PC-9 (cell line): Measurements from ENCODE around the gene GIMAP5. TPM values are rescaled to one million over a fixed set of nuclear protein-coding genes. Genes with fewer than 3 reads are reported as not detected.

Source experiments
- BruUV-seq: library from RNA; stranded (reverse); fragments of 400-500 nt; replicated peaks from 2 replicates; lab custom pipeline; 2021; lab: Mats Ljungman, UMichigan
- CTCF ChIA-PET: fragments of 300-600 bp; sonication (Branson Sonifier 250); formaldehyde crosslinking; loops from one replicate; lab custom pipeline; 2022; ENCODE audit warnings: antibody characterized with exemption; lab: Charles Lee
- POLR2A ChIA-PET: fragments of 300-600 bp; sonication (Branson Sonifier 250); formaldehyde crosslinking; loops from one replicate; lab custom pipeline; 2022; ENCODE audit warnings: antibody characterized with exemption; ENCODE audit not compliant: unreplicated experiment; lab: Charles Lee
- DNase-seq, 2 experiments: peaks; one replicate each; pipeline versions ENCODE4 v3.0.0 to v3.0.0-alpha.2; 2015 to 2022; ENCODE audit warnings: mixed read lengths in 1 of 2
- H2AFZ ChIP-seq: fragments of 200-600 bp; sonication (generic); 2 replicates; pipeline ENCODE4 v1.8.1; 2017; ENCODE audit warnings: antibody characterized with exemption
- H3F3A ChIP-seq: fragments of 200-600 bp; sonication (generic); 2 replicates; pipeline ENCODE4 v1.8.1; 2017; ENCODE audit warnings: antibody characterized with exemption, mild to moderate bottlenecking, low read depth; ENCODE audit not compliant: insufficient read depth
- H3K27ac ChIP-seq: fragments of 200-600 bp; sonication (generic); 2 replicates; pipeline ENCODE4 v1.6.1; 2016; ENCODE audit warnings: mixed run types
- H3K27me3 ChIP-seq: fragments of 200-600 bp; sonication (generic); 2 replicates; pipeline ENCODE4 v1.6.1; 2016; ENCODE audit warnings: low read depth, mixed run types; ENCODE audit not compliant: insufficient read depth
- H3K36me3 ChIP-seq: fragments of 200-600 bp; sonication (generic); 2 replicates; pipeline ENCODE4 v1.6.1; 2016; ENCODE audit warnings: low read depth, mixed run types
- H3K4me1 ChIP-seq: fragments of 200-600 bp; sonication (generic); replicated peaks from 2 replicates; pipeline ENCODE4 v1.6.1; 2016; ENCODE audit warnings: mixed run types; ENCODE audit not compliant: insufficient read depth
- H3K4me2 ChIP-seq: fragments of 200-600 bp; sonication (generic); 2 replicates; pipeline ENCODE4 v1.6.1; 2017; ENCODE audit warnings: mixed run types
- H3K4me3 ChIP-seq: fragments of 200-600 bp; sonication (generic); 2 replicates; pipeline ENCODE4 v1.6.1; 2016; ENCODE audit warnings: mixed run types
- H3K79me2 ChIP-seq: fragments of 200-600 bp; sonication (generic); 2 replicates; pipeline ENCODE4 v1.6.1; 2017; ENCODE audit warnings: low read depth, mixed run types
- H3K9me2 ChIP-seq: fragments of 200-600 bp; sonication (generic); 2 replicates; pipeline ENCODE4 v1.8.1; 2017; ENCODE audit warnings: mild to moderate bottlenecking; ENCODE audit not compliant: insufficient read depth
- H3K9me3 ChIP-seq: fragments of 200-600 bp; sonication (generic); 2 replicates; pipeline ENCODE4 v1.8.1; 2016; ENCODE audit warnings: low read depth; ENCODE audit not compliant: insufficient read depth
- H4K20me1 ChIP-seq: fragments of 200-600 bp; sonication (generic); 2 replicates; pipeline ENCODE4 v1.8.1; 2017; ENCODE audit not compliant: insufficient read depth
- EZH2 ChIP-seq: fragments of 200-600 bp; sonication (generic); IDR thresholded peaks from 2 replicates; pipeline ENCODE4 v1.8.0; 2017; ENCODE audit warnings: antibody characterized with exemption, low read depth
- intact Hi-C: fragments of 100-400 bp; cut with micrococcal nuclease; formaldehyde crosslinking; loops from one replicate; pipeline ENCODE4 v1.10.0; 2022; ENCODE audit not compliant: unreplicated experiment
- total RNA-seq: library from RNA; stranded (reverse); gene quantifications from 2 replicates; pipeline ENCODE4 v1.2.3, GENCODE V29; 2021
- TF ChIP-seq, protein P1 (sequence below): fragments of 200-600 bp; sonication (generic); conservative IDR thresholded peaks from 2 replicates; pipeline ENCODE4 v1.6.1; 2017; ENCODE audit warnings: mixed run types, antibody characterized with exemption, mild to moderate bottlenecking, moderate library complexity

Gene GIMAP5
- total RNA-seq, 1 experiment from 2014 or later, result not detected

DNA sequence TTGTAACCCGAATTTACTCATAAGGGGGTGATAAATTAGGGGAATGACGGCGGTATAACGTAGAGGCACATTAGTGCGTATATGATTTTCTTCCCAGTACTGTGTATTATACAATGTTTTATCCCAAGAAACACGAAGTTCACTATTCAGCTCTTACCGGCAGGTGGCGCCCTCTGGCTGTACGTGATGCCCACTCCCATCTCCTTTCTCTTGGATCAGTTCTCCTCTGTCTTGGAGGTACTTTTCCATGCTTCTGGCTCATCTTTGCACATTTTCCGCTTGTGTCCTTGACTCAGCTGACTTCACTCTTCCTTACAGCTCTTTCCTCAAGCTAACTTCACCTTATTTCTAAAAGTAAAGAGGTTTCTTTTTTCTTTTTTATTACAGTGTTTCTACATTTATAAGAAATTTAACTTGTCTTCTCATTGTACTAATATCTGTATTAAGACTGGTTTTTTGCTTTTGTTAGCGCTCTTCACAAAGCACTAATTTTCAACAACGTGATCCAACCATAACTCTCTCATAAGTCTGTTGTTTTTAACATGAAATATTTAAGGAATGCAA is 41.6 kb downstream of the GIMAP5 start:
- Histone ChIP-seq H3K79me2 (no peaks in the 10 kb centered on the region), H3K4me1 (no peaks in the 10 kb centered on the region), H3K9me3 (no peaks in the 10 kb centered on the region), H4K20me1 (no peaks in the 10 kb centered on the region), H3K27me3 (peaks cover 43% of the 10 kb centered on the region), H3K4me2 (no peak overlapping the region), H3K9me2 (no peaks in the 10 kb centered on the region), H3F3A (no peaks in the 10 kb centered on the region), H3K27ac (no peak overlapping the region), H3K4me3 (no peak overlapping the region), H3K36me3 (no peaks in the 10 kb centered on the region), H2AFZ (no peak overlapping the region)
- no TSS peak for BruUV-seq
- TF ChIP-seq, protein P1, sequence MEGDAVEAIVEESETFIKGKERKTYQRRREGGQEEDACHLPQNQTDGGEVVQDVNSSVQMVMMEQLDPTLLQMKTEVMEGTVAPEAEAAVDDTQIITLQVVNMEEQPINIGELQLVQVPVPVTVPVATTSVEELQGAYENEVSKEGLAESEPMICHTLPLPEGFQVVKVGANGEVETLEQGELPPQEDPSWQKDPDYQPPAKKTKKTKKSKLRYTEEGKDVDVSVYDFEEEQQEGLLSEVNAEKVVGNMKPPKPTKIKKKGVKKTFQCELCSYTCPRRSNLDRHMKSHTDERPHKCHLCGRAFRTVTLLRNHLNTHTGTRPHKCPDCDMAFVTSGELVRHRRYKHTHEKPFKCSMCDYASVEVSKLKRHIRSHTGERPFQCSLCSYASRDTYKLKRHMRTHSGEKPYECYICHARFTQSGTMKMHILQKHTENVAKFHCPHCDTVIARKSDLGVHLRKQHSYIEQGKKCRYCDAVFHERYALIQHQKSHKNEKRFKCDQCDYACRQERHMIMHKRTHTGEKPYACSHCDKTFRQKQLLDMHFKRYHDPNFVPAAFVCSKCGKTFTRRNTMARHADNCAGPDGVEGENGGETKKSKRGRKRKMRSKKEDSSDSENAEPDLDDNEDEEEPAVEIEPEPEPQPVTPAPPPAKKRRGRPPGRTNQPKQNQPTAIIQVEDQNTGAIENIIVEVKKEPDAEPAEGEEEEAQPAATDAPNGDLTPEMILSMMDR, result peak; percentile 91
- TF ChIP-seq EZH2, result no peak
- ChIA-PET CTCF (no interaction called here), POLR2A (interaction anchor here (0.6 kb wide), 1 partner anchor 249 kb away, joined by 18 read pairs; the partner anchor contains the start of gene ABCB8)
- peak; percentile 50 to 77 for DNase-seq
- intact Hi-C loops, result loop anchor here (1.0 to 10.0 kb wide), 7 partner anchors 120 to 524 kb away; no protein-coding TSS in a partner anchor

DNA sequence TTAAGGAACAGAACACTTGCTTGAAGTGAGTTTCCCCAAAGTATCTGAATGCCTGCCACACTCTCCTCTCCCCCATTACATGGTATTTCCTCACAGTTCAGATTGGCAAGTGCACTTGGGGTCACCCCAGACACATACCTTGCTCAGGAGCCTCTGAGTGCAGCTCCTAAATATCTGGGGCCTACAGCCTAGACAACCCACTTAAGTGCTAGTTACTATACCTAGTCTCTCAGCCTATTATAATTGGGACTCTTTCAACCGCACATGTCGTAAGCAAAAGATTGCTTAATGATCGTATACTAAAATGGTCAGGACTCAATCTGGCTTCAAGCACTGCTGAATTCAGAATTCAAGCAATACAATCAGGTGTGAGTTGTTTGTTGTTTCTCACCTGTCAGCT is 43.1 kb downstream of the GIMAP5 start:
- TF ChIP-seq, protein P1, result no peak
- TF ChIP-seq EZH2, result no peak
- Histone ChIP-seq H3K4me3 (no peak overlapping the region), H3K27ac (no peak overlapping the region), H3K9me3 (no peaks in the 10 kb centered on the region), H3K4me1 (no peaks in the 10 kb centered on the region), H3F3A (no peaks in the 10 kb centered on the region), H3K79me2 (no peaks in the 10 kb centered on the region), H3K27me3 (peaks cover 52% of the 10 kb centered on the region), H3K4me2 (no peak overlapping the region), H3K36me3 (no peaks in the 10 kb centered on the region), H3K9me2 (no peaks in the 10 kb centered on the region), H4K20me1 (no peaks in the 10 kb centered on the region), H2AFZ (no peak overlapping the region)
- ChIA-PET CTCF (no interaction called here), POLR2A (no interaction called here)
- no TSS peak for BruUV-seq
- DNase-seq, result no peak
- intact Hi-C loops, result loop anchor here (5.0 kb wide), 1 partner anchor 97 kb away; no protein-coding TSS in a partner anchor

DNA sequence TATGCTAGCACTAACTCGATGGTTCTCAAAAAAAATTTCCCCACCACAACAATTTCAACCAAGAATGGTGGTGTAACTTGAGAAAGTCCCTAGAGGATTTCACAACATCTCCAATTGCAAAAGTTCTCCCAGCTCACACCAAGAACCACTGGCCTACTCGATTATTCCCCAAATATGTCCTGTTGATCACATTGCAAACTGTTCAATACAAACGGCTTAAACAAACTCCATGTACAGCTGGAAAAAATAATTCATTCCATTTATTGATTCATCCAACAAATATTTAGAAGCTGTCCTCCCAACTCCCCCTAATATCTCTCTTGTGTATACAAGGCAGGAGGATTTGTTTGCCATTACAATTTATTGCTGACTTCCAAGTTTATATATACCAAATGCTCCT is 43.9 kb downstream of the GIMAP5 start:
- no peak for TF ChIP-seq EZH2
- TF ChIP-seq, protein P1, result no peak
- intact Hi-C loops, result loop anchor here (5.0 kb wide), 1 partner anchor 96 kb away; no protein-coding TSS in a partner anchor
- no TSS peak for BruUV-seq

More for the DNA sequence above, 43.9 kb downstream of the GIMAP5 start:
- H2AFZ ChIP-seq, result no peak overlapping the region
- POLR2A ChIA-PET, result no interaction called here
- H3K27me3 ChIP-seq, result peaks cover 55% of the 10 kb centered on the region
- no peaks in the 10 kb centered on the region for H3K4me1 ChIP-seq
- H4K20me1 ChIP-seq, result no peaks in the 10 kb centered on the region
- CTCF ChIA-PET, result no interaction called here
- no peaks in the 10 kb centered on the region for H3K36me3 ChIP-seq
- no peaks in the 10 kb centered on the region for H3K79me2 ChIP-seq
- no peak overlapping the region for H3K27ac ChIP-seq
- no peaks in the 10 kb centered on the region for H3K9me2 ChIP-seq
- DNase-seq, result no peak
- no peak overlapping the region for H3K4me2 ChIP-seq
- H3K4me3 ChIP-seq, result no peak overlapping the region
- no peaks in the 10 kb centered on the region for H3K9me3 ChIP-seq
- no peaks in the 10 kb centered on the region for H3F3A ChIP-seq
